M059J (cell line): ENCODE data around the gene WNT7B. TPM values are rescaled to one million over a fixed set of nuclear protein-coding genes. Genes with fewer than 3 reads are reported as not detected.

Experiments used
- DNase-seq: peaks from one replicate; pipeline ENCODE4 v3.0.0-alpha.2; 2012; ENCODE audit warnings: low read depth
- total RNA-seq: library from RNA; depleted of rRNA; stranded (reverse); fragments of >200 nt; shearing (Covaris generic); gene quantifications from 2 replicates; pipeline ENCODE4 v1.2.3, GENCODE V29; 2014

Gene WNT7B
- total RNA-seq, 1 experiment from 2014 or later, result 26.6 TPM

DNA sequence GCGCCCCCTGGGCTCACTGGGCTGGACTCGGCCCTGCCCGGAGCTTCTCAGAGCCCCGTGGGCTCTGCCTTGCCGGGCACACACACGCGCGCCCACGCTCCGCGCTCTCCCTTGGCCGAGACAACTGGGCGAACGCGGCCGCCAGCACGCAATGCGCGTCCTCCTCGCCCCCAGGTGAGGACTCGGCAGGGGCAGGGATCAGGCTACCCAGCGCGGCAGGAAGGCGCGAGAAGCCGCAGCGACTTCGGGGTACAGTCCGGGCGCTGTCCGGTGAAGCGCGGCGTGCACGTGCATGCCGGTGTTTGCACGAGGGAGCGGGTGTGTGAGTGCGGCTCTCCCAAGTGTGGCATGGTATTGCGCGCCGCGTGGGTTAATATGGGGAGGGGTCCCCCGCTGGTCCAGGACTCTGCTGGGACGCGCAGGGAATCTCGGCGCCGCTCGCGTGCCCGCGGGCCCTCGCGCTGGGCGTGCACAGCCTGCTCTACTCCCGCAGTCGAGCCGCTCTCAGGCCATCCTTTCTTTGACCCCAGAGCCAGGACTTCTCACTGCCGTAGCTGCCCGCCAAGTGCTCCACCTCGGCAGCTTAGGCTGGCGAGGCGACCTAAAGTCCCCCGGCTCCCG, 5.4 kb downstream of the WNT7B start:
- DNase-seq, result no peak

DNA sequence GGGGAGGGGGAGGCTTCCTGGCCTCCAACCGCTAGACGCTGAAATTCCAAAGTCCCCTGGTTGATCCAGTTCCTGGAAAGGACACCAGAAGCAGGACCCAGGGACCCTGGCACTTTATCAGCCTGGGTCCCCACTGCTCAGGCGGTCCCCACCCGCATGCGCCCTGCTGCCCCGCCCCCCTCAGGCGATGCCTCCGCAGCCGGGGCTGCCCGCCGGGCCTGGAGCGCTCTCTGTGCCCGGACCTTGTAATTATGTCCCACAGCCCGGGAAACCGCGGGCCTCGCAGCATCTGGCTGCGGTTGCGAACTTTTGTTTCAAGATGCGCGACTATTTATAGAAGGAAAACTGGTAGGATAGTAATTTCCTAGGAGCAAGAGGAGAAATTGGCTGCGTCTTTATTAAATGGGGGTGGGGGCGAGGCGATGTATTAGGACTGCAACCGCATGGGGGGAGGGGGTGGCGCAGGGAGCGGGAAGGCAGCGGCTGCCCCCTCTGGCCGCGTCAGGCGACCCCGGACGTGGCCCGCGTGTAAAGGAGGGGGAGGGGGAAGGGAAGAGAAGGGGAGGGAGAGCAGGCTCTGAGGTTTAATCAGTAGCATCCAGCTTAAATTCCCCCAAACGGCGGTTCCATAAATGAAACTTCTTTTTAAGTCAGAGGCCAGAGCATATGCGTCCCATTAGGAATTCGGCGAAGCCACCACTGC, 6.1 kb downstream of the WNT7B start:
- peak; percentile 80 for DNase-seq

DNA sequence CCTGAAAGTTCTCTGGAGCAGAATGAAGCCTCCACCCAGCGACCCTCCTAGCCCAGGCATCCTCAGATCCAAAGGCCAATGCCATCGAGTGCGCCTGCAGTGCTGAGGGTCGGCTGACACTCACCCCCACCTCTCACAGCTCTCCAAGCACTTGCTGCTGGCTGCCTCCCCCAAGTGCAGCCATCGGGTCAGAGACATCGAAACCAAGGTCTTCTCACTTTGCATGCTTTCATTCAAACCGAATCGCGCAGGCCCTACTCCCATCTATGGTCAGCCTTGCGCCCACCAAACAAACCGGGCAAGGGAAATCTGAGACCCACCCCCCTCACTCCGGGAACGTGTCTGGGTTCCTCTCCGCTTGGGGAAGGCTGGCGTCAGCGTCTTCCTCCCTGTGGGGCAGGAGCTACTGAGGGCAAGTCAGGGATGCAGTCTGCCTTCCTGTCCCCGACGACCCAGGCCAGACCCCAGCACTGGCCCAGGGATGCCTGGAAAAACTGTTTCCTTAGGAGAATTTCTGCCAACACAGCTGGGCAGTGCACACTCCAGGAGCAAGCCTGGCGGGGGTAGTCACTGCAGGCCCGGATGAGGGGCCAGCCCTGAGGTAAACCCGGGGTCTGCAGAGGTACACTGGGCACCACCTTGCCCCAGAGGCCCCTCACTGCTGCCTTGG, 7.0 kb downstream of the WNT7B start:
- no peak for DNase-seq

DNA sequence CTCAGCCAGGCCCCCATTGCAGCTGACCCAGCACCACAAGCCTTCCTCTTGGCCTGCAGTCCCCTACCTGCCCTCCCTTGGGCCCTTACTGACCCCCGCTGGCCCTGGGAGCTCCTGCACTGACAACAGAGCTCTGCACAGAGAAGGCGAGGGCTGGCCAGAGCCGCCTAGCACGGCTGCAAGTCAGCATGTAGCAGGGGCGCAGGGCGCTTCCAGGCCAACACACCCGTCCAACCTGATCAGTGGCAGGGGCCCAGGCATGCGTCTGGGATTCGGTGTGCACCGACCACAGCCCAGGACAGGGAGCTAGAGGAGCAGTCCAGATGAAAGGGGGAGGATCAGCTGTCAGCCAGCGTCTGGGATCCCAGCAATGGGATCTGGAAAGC, 7.6 kb downstream of the WNT7B start:
- DNase-seq, result no peak

DNA sequence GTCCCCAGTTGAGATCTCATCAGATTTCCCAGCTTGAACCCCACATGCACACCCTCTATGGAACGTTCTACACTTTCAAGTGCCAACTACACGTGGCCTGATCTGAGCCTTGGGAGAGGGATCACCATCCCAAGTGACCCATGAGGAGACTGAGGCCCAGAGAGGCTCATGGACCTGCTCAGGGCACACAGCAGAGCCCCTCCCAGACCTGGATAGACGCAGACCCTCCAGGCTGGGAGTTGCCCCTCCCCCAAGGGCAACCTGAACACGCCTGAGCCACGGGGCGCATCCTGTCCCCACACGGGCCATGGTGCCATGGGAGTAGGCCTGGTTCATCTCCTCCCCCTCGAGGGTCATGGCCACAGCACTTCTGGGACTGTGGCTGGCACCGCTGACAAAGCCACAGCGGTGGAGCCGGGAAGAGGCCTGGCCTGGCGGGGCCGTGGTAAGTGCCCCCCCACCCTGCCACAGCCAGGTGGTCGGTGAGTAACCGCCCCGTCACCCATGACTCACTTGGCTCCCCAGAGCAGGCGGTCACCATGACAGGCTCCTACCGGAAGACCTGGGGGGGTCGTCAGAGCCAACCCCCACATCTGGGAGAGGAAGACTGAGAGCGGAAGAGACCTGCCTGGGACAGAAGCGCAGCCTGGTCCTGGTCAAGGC, 8.1 kb downstream of the WNT7B start:
- DNase-seq, result peak; percentile 95

DNA sequence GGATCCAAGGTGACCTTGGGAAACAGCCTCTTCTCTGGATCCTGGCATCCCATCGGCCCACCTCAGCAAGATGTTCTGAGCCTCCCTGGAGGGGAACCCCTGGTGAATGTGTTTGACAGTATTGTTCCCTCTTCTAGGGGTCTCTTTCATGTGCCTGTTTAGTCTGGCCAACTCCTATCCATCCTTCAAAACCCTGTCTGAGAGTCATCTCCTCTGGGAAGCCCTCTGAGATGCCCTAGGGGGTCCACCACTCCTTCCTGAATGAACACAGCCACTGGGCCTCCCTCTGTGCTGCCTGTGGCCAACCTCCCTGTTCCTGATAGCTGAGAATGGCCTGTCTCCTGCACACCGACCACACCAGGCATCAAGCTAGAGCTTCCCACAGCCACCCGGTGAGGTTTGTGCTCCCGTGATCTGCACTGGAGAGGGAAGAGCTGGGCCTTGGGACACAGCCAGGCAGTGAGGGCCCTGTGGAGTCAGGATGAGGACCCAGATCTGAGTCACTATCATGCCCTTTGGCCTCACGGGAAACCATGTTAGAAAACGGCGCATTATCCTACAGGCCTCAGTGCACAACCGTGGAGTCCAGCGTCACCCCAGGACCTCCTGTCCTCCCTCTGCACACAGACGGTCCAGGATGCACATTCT, 8.8 kb downstream of the WNT7B start:
- DNase-seq, result peak; percentile 91

DNA sequence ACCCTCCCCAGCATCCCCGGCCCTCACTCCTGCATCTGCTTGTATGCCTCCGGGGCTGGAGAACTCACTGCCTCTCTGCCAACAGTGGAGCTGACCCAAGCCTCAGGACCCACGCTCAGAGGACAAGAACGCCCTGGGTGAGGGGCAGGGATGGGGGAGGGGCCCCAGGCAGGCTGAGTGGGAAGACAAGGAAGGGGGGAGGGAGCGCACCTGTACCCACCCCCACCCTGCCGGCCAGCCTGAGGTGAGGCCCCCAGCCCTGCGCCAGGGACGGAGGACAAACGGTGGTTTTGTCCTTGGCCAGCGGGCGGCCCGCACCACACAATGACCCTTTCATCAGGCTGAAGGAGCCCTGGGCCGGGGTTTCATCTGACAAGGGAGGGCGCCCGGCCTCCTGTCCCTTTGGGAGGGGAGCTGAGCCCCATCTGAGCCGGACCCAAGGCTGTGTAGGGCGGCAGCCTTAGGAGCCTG, 10.0 kb downstream of the WNT7B start:
- no peak for DNase-seq

DNA sequence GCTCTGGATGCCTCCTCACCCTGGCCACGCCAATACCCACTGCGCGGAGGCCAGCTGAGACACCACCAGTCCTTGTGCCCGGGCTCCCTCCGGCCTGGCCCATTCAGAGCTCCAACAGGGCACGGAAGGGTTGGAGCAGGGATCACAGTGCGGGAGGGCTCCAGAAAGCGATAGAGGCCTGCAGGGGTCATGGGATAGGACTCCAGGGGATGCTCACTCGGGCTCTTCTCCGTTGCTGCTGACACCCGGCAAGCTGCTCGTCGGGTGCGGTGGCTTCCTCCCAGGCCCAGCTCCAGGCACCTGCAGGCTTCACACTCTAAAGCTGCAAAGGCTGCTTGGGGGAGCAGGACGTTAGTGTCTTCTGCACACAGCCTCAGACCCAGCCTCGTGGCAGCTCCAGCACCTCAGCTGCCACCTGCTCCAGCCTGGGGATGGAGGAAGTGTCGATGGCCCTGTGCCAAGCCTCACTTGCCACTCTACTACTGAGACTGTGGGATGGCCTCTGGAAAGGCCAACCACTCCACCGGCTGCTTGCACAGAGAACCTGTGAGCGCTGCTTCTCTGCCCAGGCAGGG, 10.6 kb downstream of the WNT7B start:
- no peak for DNase-seq

DNA sequence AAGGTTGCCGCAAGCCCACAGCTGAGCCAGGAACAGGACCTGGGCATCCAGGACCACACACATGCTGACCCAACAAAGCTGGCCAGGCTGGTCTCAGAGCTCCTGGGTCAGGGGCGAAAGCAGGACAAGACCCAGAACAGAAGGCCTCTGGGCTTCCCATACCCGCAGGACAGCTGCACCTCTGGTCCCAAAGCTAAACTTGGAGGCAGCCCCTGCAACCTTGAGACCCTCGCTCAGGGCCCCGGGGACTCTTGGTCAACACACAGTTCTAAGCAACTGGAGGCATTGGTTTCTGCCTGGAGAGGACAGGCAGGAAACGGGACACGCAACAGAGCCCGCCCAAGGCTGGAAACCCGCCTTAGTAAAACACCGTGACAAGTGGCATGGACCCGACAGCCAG, 11.4 kb downstream of the WNT7B start:
- DNase-seq, result no peak

DNA sequence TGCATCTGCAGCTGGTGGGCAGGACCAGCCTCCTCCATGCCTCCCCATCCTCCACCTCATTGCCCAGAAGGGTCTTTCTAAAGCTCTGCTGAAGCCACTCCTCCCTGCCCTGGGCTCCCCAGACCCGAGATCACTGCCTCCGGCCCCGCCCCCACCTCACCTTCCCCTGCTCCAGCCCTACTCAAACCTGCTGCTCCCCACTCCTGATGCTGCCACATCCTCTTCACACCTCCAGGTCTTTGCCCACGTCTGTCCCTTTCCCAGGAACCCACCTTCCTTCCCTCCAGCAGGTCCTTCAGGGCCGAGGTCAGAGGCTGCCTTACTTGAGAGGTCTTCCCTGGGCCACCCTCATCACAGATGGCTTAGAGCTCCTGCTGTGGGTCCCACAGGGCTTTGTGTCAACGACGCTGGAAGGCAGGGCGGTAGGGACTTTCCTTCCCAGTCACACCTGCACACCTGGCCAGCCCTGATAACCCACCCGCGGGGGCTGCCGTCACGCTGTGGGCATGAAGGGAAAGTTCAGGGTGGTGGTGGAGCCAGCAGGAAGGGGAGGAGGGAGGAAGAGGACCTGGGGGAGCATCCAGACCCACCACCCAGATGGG, 11.9 kb downstream of the WNT7B start:
- DNase-seq, result no peak

DNA sequence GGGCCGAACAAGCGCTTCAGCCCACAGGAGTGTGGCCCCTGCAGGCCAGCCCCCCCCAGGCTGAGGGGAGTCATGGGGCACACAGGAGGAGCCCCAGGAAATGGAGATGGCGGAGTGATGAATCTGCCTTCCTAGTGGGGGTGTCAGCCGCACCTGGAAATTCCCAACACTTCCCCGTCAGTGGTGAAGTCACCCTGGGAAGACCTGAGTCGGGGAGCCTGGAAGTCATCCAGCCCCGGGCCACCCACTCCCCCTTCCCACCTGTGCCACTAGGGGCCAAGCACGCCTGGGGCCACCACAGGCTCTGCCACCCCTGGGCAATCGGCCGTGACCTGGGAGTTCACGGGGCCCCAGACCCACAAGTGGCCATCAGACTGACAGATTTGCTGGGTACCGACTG, 12.6 kb downstream of the WNT7B start:
- DNase-seq, result no peak

DNA sequence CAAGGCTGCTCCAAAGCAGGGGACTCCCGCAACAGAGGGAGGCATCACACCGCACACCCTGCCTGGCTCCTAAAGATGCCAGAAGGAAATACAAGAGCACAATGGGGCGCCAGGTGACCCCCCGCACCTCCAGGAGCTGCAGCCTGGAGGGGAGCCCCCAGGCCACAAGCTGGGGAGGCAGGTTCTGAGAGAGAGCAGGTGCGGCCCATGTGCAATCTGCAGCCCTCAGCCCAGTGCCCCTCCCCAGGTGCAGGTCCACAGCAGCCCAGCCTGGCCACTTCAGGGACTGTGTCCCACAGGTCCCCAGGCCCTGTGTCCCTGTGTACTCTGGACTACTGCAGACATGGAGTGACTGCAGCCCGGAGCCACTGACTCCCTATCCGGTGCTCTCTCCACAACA, 13.1 kb downstream of the WNT7B start:
- no peak for DNase-seq

DNA sequence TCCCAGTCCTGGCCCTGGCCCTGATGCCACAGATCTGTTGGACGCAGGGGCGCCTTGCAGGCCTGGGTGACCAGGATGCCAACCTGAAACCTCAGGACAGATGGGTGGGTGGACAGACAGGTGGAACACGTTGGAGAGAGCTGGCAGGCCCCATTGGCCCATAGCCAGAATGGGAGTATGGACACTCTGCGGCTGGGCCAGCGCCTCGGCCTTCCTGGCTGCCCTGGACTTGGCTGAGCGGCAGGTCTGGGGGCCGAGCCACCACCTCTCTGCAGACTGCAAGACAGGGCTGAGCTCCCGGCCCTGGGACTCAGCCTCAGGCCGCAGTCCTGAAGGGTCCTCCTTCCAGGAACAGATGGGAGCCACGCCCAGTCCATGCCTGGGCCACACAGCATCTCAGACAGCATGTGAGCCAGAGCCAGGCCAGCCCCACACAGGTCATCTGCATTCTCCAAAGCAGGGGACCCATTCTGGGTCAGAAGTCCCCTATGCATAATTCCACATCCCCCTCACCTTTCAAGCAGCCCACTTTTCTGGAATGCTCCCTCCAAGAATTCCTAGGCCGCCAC, 14.1 kb downstream of the WNT7B start:
- DNase-seq, result no peak

DNA sequence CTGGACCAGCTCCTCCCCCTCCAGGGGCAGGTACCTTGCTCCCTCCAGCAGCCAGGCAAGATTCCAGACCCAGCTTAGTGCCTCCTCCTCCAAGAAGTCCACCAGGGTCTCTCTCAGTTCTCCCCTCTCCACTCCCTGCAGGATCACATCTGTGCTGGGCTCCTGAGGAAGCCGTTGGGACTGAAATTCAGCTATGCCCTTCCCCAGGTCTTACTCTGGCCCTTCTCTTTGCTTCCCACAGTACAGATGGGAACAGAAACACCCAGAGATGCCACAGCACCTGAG, 14.6 kb downstream of the WNT7B start:
- no peak for DNase-seq

DNA sequence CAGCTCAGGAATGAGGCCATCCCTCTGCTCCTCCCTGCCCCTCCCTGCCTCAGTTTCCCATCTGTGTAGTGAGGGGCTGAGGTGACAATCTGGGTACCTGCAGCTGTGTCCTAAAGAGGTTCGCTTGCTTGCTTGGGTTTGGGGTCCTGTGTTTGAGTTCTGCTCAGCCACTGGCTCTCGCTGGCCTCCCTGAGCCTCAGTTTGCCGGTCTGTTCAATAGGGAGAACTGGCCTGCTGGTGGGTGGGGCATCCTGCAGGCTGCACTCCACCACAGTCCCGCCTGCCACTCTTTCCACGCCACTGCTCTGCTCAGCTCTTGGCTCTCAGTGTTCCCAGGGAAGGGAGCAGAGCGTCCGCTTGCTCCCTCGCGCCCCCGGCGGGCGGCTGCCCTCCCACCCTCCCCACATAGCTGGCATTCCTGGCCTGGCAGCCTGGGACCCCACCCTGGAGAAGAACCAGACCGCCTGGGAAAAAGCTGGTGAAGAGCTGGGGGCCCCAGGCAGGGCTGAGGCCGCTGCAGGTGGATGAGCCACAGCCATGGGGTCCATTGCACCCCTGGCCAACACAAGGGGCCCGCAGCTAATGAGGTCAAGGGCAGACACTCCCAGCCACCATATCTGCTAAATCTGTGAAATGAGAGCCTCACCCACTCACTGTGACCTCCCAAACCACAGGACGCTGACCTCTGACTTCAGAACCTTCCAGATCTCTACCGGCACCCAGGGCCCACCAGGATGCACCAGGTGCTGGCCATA, 15.1 kb downstream of the WNT7B start:
- DNase-seq, result no peak

DNA sequence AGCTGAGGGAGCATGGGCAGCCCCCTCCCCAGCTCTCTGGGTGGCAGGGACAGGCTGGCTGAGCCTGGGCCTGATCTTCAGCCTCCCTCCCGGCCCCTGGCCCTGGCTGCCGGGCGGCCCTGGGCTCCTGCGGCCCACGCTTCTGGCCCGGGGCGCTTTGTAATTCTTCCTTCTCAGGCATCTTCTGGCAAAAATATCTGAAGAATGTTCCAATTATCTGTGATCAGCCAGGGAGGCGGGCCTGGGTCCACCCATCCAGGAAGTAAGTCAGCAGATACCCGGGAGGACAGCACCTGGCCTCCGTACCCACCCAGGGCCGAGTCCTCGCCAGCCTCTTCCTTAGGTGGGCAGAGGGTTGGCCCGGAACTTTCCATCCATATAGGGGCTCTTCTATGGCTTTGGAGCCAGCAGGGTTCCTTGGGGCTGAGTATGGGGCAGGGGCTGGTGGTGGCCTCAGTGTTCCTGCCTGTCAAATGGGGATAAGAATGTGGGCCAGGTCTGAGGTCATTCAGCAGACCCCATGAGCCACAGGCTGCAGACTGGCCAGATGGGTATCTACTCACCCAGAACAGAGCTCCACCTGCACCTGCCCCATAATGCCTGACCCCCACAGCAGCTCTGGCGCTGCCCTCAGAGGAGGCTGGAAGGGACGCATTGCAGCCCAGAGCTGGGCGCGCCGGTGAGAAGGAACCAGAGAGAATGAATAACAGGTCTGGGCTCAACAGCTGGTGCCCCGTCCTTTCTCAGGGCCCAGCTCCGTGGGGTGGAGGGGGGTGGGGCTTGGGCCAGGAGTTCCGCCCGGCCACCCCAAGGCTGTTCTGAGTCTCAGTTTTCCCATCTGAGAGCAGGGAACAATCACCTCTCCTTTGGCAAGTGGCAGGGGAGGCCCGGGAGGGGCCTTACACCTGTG, 16.2 kb downstream of the WNT7B start:
- DNase-seq, result peak; percentile 38

DNA sequence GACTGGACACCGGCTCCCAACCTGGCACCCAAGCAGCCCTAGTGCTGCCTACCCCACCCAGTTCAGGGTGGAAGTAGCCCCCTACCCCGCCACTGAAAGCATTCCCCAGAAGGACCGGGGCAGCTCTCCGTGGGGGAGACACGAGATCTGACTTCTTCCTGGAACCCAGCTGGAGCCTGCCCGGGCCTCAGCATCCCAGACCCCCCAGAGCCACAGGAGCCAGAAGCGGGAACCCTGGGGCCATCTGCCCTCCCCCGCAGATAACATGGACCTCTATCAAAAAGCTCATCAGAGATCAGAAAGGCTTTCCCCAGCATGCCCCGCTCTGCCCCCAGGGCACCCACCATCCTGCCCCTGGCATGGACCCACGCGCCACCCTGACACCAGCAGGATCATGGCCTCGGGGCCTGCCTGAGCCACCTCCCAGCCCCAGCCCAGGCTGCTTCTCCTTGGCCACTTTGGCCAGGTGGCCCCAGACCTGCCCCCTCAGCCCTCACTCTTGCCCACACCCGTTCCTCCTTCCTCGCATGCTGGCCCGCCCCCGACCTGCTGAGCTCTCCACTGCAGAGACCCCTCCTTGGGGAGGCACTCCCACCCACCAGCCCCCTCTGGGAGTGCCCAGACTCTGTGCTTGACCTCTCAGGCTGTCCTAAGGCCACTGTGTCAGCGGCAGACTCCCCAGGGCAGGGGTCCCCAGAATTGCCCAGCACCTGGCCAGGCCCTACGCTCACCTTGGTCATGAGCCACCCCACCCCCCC, 17.1 kb downstream of the WNT7B start:
- DNase-seq, result no peak

DNA sequence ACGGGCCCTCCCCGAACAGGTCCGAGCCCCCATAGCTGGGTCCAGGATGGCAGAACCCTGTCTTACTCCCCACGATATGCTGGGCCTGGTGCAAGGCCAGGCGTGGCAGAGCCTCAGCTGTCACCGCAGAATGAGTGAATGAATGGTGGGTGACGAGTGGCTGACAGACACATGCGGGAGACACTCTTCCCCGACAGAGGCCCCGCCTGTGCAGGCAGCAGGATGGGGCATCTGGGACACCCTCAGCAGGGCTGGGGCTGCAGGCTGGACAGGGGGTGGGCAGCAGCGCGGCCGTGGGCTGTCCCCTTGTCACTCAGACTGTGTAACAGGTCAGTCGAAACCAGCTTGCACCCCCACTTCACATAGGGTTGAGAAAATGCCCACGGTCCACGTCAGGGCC, 18.0 kb downstream of the WNT7B start:
- no peak for DNase-seq

DNA sequence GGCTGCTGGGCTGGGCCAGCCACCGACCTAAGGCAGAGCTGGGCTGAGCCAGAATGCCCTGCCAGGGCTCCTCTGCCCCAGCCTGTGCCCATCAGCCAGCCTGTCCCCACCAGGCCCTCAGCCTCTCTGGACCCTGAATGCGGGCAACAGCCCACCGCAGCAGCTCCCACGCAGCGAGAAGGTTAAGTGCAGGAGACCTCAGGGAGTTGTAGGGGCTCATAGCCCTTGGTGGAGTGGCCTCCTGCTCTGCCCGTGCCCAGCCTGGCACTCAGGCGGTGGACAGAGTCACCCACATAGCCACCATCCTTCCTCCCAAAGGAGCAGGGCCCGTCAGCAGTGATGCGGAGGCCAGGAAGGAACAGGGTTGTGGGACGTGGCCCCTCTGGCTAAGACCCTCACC, 19.1 kb downstream of the WNT7B start:
- DNase-seq, result no peak
